Left colon (tissue), 2 donors: Measurements from ENCODE around the gene UNC13B. TPM values are rescaled to one million over a fixed set of nuclear protein-coding genes. Genes with fewer than 3 reads are reported as not detected.
"Not testable (repeated sequence)": the region's sequence is repeated elsewhere in the genome, so short reads cannot be mapped to it uniquely, and the experiment has no call there.

Experiments
- ATAC-seq: fragments of 200-7000 bp; cut with Tn5 transposase; one replicate; pipeline ENCODE4 v1.9.1; 2020; ENCODE audit warnings: mild to moderate bottlenecking, moderate library complexity
- DNase-seq, 2 donors: peaks; one replicate each; pipeline ENCODE4 v3.0.0-alpha.2; 2020
- intact Hi-C, 2 donors: fragments of 100-400 bp; cut with DNase I in 1 of 2; cut with micrococcal nuclease in 1 of 2; formaldehyde crosslinking; loops; one replicate each; pipeline versions ENCODE4 v1.11.2 to v1.14.0; 2022; cut with DNase I, micrococcal nuclease
- total RNA-seq, 2 donors: library from RNA; stranded (reverse); fragmentation: NEBNext Ultra II Directional; extraction: Animal tissue kit (Norgen Biotek cat#: 25700); gene quantifications; one replicate each; pipeline ENCODE4 v1.2.1, GENCODE V29; 2021
- donor health status: DM: no; HTN: no; CAD: no.
- donor health status: DM: yes; HTN: yes; CAD: no.

Gene UNC13B
- total RNA-seq, 2 donors from 2014 or later, result 52.3 to 69.4 TPM

DNA sequence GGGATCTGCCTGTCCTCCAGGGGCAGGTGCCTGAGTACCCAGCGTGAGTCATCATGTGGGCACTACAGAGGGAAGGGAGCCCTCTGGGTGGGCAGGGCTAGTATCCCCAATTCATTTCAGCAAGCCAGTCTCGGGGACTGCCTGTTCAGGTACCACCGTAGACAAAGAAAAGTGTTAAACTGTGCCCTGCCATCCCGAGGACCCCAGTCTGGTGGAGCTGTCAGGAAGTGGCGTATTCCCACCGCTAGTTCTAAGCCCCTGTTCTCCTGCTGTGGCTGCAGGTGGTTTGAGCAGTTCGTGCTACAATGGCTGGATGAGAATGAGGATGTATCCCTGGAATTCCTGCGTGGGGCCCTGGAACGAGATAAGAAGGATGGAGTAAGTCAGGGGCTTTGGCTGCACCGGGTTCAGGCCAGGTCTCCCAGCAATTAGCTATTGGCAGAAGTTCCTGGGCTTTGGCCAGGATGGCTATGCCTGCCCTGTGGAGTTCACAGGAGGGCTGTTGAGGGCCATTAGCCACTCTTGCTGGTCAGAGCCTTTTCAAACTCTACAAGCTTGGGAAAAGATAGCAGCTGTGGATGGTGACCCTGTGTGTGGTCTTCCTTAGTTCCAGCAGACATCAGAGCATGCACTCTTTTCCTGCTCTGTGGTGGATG lies 234.9 kb downstream of the UNC13B start:
- intact Hi-C loops, result no loop called here
- DNase-seq (no peak), ATAC-seq (no peak)

- intact Hi-C loops, result no loop called here
- no peak for ATAC-seq
- no peak for DNase-seq
These were observed 235.4 kb downstream of the UNC13B start for GRCh38 chr9:35397216-35397698.

DNA sequence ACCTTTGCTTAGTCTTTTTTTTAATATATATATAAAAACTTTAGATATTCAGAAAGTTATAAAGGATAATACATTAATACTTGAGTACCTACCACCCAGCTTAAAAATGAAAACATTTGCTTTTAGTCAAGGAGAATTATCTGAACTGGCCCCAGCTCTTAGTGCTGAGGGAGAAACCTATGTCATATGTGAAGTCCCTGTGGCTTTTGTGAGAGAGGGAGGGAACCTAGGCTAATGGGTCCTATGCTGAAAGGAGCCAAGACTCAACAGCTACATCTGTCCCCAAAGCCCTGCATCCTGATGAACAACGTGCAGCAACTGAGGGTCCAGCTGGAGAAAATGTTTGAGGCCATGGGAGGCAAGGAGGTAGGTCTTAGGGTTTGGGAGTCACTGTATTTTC lies 236.1 kb downstream of the UNC13B start:
- ATAC-seq, result no peak
- intact Hi-C loops, result no loop called here
- no peak for DNase-seq

DNA sequence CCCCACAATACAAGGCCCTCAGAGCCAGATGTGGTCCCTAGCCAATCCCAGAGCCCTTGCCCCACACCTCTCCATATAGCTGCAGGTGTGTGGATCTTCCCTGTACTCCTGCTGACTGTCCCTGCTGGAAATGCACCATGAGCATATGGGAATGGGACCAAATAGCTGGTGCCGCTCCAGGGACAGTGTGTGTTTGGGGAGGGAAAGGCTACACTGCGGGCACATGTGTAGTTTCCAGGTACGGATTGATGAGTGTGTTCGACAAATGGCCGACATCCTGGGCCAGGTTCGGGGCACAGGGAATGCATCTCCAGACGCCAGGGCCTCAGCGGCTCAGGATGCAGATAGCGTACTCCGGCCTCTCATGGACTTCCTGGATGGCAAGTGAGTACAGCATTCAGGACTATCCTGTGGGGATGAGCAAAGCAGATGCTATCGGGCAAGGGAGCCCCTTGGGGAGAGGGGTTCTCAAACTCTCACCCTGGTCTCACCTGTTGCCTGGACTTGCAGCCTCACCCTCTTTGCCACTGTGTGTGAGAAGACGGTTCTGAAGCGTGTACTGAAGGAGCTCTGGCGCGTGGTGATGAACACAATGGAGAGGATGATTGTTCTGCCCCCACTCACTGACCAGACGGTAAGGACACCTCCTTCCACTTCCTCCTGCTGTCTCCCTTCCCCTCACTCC lies 237.0 kb downstream of the UNC13B start:
- ATAC-seq, result no peak
- intact Hi-C loops, result no loop called here
- DNase-seq, result no peak

GRCh38 chr9:35404865-35405264 lies 243.1 kb downstream of the UNC13B start:
- ATAC-seq (no peak), DNase-seq (no peak)
- intact Hi-C loops, result no loop called here

- ATAC-seq (peak; percentile 77), DNase-seq (peak; percentile 54 to 60)
- intact Hi-C loops, result no loop called here
These were observed 244.6 kb downstream of the UNC13B start for GRCh38 chr9:35406183-35406959.

DNA sequence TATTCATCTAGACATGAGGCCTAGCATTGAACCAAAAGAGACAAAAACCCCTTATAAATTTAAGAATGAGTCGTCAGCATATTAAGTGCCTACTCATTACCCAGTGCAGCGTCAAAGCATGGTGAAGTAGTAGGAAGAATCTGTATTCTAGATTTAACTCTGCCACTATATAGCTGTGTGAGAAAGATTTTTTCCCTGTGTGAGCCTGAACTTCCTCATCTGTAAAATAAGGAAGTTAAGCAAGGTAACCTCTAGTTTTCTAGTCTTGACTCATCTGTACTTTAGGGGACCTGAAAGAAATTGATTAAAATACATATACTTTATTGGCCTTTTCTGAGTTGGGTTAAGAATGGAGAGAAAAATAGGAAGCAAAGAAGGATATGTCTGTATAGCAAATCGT lies 246.0 kb downstream of the UNC13B start:
- no peak for DNase-seq
- no peak for ATAC-seq
- intact Hi-C loops, result no loop called here

DNA sequence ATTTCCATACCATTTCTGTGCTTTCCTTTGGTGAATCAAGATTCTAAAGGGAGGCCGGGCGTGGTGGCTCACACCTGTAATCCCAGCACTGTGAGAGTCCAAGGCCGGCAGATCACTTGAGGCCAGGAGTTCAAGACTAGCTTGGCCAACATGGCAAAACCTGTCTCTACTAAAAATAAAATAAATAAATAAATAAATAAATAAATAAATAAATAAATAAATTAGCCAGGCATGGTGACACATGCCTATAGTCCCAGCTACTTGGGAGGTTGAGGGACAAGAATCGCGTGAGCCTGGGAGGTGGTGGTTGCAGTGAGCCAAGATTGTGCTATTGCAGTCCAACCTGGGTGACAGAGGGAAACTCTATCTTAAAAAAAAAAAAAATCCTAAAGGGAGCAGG lies 247.6 kb downstream of the UNC13B start:
- DNase-seq, intact Hi-C loops, ATAC-seq: not testable (repeated sequence)

DNA sequence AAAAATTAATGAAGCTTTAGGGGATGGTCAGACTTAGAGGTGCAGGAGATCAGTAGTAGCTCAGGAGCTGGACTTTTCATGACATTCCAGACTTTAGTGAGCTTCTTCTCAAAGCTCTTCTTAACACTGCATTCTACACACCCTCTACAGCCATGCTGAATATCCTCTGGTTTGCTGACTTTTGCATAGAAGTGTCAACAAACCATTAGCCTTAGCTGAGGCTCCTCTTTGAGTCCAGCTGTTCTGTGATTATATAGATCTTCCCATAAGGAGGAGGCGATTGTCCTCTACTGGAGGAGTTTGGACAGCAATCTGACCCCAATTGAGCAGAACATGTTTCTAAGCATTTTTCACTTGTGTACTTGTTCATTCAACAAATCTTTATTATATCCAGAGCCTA lies 253.1 kb downstream of the UNC13B start:
- ATAC-seq, result peak; percentile 50
- no peak for DNase-seq
- intact Hi-C loops, result no loop called here

- DNase-seq (no peak), ATAC-seq (peak; percentile 26)
- intact Hi-C loops, result no loop called here
These were observed 253.7 kb downstream of the UNC13B start for GRCh38 chr9:35415402-35416097.

DNA sequence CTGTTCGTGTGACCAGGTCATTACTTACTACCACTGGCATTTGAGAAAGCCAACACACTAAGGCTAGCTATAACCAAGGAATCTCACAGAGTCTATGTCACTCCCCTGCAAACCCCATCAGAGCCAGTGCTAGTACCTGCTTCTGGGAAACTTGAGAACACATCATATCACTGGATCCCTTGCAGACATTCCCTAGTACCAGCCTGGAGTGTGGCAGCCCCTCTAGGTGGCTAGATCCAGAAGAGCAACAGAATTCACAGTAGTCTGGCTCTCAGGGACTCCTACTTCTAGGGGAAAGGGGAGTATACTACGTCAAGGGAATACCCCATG lies 254.3 kb downstream of the UNC13B start:
- intact Hi-C loops, result no loop called here
- no peak for ATAC-seq
- no peak for DNase-seq

GRCh38 chr9:35422346-35422745 lies 260.5 kb downstream of the UNC13B start:
- intact Hi-C loops, result no loop called here
- ATAC-seq, result no peak
- DNase-seq, result no peak

- ATAC-seq (no peak), DNase-seq (no peak)
- intact Hi-C loops, result no loop called here
These were observed 260.9 kb downstream of the UNC13B start for GRCh38 chr9:35422753-35423152.

- DNase-seq, result no peak
- peak; percentile 66 for ATAC-seq
- intact Hi-C loops, result no loop called here
These were observed 261.7 kb downstream of the UNC13B start for GRCh38 chr9:35423499-35423898.

DNA sequence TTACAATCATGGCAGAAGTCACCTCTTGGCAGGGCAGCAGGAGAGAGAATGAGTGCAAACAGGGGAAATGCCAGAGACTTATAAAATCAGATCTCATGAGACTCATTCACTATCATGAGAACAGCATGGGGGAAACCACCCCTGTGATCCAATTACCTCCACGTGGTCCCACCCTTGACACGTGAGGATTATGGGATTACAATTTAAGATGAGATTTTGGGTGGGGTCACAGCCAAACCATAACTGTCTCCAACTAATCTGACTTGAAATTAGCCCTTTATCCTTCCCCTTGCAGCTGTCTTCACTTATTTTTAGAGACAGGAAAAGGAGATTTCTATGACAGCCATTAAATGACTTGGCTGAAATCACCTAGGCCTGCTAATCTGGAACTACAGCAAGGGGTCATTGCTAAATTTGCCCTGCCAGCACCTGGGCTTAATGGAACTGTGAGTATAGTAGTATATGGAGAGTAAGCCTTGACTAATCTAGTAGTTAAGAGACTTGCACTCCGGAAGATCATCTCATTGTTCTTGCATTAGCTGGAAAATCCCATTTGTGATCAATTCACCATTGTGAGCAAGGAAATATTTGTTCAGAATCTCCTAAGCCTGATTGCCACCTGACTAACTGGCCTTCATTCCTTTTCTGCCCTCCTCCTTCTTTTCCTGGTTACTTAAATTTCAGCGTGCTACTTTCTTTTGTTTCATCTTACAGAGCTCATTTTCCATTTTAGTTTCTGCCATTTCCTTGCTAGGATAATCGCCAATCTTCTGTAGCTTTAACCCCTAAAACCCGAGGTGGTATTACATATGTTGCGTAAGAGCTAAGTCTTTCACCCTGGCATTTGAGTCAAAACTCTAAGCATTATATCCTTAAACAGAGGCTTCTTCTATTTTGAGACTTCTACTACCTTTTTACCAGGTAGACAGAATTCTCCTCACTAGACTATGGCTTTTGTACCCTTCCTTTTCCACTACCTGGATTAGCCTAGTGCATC lies 262.8 kb downstream of the UNC13B start:
- ATAC-seq (no peak), DNase-seq (no peak)
- intact Hi-C loops, result no loop called here

GRCh38 chr9:35426627-35427026 lies 264.8 kb downstream of the UNC13B start:
- intact Hi-C loops, result no loop called here
- no peak for DNase-seq
- ATAC-seq, result no peak

DNA sequence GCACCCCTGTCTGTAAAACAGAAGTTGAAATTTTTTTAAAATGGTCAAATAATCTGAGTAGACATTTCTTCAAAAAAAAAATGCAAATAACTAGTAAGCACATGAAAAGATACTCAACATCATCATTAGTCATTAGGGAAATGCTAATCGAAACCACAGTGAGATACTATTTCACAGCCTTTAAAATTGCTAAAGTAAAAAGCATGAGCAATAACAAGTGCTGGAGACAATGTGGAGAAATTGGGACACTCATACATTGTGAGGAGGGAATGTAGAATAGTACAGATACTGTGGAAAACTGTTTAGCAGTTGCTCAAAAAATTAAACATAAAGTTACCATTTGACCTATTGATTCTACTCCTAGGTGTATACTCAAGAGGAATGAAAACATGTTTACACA lies 269.7 kb downstream of the UNC13B start:
- intact Hi-C loops, result no loop called here
- ATAC-seq (no peak), DNase-seq (no peak)

GRCh38 chr9:35432076-35432475 lies 270.3 kb downstream of the UNC13B start:
- DNase-seq, result no peak
- ATAC-seq, result no peak
- intact Hi-C loops, result no loop called here
